ENCODE data around the gene PRR30. TPM values are rescaled to one million over a fixed set of nuclear protein-coding genes. Genes with fewer than 3 reads are reported as not detected.
"Not testable (repeated sequence)": the region's sequence is repeated elsewhere in the genome, so short reads cannot be mapped to it uniquely, and the experiment has no call there.

PRR30 gene
- total RNA-seq, 2 donors from 2014 or later = not detected

DNA sequence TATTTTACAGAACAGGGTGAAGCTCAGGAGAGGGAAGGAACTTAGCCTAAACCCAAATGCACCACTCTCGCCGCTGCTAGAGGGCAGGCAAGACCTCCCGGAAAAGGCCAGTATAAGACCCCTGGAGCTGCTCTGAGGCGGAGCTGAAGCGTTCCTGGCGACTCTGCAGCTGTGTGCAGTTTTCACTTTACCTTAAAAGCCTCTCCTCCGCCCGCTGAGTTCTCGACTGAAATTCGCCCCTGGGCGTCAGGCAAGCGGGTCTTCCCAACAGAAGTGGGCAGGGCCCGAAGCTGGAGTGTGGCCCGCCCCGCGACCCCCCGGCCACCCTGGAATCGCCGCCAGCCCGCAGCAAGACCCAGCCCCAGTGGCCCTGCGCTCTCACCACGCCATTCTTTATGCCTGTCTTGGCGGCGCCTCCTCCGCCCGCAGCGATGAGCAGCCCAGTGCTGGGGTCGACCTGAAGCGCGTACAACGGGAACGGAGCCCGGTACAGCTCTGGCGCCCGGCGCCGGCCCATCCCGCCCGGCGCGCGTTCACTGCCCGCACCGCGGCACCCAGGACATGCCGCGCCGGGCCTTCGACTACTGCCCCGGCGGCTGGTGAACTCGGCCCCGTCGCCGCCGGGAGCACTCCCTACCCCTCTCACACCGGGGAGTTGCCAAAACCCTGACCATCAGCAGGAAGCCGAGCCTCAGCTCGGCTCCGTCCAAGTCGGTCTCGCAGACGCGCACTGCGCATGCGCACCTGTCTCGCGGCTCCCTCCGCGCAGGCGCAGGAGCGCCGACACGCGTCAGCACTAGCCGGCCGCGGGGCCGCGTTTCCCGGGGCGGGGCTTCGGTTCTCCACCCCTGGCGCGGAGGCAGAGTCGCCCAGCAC lies 5.1 kb downstream of the PRR30 start, which contains the start of gene PREB:
Gene PREB (minus strand): TSS at position 732 of the 876 bp plus-strand sequence. CDS start 215 bp downstream, at position 517.
- intact Hi-C loops (cut with DNase I, micrococcal nuclease) = no loop called here
- peak; percentile 96 to 99 for DNase-seq
- ATAC-seq = peak; percentile 97

DNA sequence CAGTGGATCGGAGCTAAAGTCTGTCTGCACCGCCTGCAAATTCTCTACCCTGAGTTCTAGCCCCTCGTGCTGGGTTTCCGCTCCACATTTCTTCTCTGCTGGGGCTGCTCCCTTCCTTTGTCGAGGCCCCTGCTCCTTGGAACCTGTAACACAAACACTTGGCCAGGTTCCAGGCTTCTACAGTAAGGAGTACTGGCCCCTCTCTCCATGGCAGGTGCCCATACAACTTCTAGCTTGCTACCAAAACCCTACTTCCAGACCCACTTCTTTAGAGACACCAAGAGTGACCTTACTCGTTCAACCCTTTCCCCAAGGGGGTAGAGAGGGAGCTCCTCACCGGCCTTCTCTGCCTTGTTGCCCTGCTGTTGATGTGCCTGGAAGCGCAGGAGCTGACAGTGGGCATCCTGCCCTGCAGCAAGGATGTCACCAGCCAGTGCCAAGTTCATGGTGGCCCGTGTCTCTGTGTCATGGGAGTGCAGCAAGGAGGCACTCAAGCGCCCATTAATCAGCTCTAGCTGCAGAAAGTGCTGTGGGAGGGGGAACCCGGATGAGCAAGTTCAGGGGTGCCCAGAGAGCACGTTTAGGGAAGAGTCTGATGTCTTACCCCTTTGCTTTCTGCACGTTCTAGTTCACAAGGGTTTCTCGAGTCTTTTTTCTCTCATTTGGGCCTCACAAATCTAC lies 5.9 kb downstream of the PRR30 start:
- no peak for ATAC-seq
- intact Hi-C loops (cut with DNase I, micrococcal nuclease) = no loop called here
- DNase-seq = peak in 1 of 2 donors; percentile 15

DNA sequence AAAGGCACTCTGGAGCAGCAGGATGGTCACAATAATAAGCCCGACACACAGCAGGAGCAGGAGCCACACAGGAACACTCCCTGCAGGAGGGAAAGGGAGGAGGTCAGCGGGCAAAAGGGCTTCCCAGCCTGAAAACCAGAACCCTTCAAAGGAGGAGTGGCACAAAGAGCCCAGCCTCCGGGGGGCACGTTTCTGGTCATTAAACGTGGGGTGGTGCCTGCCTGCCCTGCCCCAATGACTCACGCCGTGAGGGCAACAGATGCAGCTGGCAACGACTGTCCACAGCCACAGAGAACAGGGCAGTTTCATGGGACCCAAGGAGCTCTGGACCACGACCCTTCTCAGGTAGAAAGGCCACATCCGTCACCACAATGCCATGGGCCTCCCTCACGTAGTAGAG lies 7.8 kb downstream of the PRR30 start:
- DNase-seq = no peak
- intact Hi-C loops (cut with DNase I, micrococcal nuclease) = no loop called here
- no peak for ATAC-seq

DNA sequence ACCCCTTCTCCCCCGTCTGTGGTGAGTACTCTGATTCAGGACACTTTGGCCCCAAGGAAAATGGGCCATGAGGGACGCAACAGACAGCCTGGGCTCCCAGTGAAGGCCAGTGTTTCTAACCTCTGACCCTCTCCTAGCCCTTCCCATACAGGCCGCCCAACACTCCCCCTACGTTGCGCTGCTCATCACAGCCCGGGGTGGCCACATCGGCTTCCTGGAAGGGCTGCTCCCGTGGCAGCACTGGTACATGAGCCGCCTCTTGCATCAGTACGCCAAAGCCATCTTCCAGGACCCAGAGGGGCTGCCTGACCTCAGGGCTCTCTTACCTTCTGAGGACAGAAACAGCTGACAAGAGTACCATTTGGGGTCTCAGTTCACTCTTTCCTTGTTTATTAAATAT lies 8.8 kb downstream of the PRR30 start:
- ATAC-seq = no peak
- no peak for DNase-seq
- intact Hi-C loops (cut with DNase I, micrococcal nuclease) = no loop called here

DNA sequence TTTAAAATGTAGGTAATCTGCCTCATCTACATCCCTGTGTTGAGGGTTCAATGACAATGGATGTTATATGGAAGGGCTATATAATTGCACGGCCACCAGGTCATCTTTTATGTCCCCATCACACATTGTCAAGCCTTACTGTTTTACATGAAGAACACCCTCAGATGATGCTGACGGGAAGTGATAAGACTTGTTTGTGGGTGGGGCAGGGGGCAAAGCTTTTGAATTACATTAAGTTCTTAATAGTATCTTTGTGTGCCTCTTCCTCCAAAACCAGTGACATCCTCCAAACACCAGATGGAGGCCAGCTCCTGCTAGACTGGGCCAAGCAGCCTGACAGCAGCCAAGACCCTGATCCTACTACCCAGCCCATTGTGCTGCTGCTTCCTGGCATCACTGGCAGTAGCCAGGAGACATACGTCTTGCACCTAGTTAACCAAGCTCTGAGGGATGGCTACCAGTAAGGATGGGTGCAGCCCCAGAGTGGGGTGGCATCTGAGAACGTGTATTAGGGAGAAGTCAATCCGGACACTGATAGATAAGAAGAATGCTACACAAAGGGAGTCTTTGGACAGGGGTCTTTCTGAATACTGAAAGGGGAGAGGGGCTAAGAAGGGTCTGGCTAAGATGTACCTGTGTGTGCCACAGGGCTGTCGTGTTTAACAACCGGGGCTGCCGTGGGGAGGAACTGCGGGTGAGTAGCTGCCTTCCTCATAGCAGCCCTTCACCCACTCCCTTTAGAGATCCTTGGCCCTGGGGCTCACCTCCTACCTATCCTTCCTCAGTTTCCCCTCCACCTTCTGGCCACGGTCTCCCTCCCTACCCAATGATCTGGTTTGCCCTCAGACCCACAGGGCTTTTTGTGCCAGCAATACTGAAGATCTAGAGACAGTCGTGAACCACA lies 10.3 kb downstream of the PRR30 start:
- DNase-seq (no peak), ATAC-seq (no peak)
- intact Hi-C loops (cut with DNase I, micrococcal nuclease) = no loop called here

DNA sequence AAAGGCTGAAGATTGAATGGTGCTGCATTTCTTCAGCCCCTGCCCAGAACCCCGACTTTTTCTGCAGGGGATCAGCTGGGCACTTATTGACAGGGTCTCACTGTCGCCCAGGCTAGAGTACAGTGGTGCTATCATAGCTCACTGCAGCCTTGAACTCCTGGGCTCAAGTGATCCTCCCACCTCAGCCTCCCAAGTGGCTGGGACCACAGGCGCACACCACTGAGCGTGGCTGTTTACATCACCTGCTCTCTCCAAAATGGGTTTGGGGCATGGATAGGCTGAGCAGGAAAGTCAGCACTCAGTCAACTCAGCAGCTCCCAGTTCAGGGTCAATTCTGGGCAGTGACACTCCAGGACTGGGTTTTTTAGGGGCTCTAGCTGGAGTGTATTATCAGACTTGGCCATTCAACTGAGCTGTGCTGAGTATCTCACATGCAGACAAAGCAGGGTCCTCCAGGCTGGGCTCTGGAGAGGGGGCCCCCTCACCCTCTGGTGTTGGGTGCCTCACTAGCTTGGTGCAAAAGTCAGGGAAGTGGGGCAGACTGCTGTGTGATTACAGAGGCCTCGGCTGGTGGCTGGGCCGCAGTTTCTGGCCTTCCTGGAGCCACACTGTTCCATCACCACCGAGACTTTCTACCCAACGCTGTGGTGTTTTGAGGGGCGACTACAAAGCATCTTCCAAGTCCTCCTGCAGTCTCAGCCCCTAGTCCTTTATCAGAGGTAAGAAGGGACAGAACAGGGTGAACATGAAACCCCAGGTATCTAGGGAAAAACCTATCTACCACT lies 11.1 kb downstream of the PRR30 start:
- intact Hi-C loops (cut with DNase I, micrococcal nuclease) = no loop called here

DNA sequence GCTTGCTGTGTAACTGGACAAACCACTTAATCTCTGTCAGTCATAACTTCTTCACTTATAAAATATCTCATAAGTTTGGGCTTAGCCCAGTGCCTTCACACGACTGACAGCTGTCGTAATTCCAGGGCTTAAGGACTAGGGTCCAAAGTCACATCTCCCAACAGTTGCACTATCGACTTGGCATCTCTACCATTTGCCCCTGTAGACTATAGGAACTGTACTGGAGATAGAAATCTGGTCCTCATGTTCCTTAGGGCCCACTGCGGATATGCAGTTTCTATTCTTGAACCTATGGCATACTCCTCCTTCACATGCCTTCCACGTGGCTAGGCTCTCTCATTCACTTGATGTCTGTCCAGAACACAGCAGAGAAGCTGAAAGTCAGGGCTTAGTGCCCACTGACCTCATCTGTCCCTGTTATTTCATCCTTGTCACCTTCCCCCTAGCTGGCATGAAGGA lies 12.9 kb downstream of the PRR30 start:
- intact Hi-C loops (cut with DNase I, micrococcal nuclease) = no loop called here
- DNase-seq (no peak), ATAC-seq (peak; percentile 27)

More for the DNA sequence above, 11.1 kb downstream of the PRR30 start:
- DNase-seq = no peak
- no peak for ATAC-seq

DNA sequence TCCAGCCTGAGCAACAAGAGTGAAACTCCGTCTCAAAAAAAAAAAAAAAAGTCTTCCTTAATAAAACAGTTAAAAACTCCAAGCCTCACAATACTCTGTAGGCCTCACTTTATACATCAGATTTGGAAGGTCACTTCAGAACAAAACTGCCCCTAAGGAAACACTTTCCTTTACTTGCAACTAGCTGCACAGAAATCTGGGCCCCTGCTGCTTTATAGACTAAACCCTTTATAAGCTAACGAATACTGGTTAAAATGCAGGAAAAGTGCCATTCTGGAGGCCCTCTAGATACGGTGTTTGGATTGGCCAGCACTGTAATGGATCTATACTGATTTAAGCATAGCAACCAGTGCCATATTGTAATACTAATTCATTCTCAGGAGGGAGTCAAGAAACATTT lies 14.1 kb downstream of the PRR30 start:
- no peak for ATAC-seq
- no peak for DNase-seq
- intact Hi-C loops (cut with DNase I, micrococcal nuclease) = no loop called here

DNA sequence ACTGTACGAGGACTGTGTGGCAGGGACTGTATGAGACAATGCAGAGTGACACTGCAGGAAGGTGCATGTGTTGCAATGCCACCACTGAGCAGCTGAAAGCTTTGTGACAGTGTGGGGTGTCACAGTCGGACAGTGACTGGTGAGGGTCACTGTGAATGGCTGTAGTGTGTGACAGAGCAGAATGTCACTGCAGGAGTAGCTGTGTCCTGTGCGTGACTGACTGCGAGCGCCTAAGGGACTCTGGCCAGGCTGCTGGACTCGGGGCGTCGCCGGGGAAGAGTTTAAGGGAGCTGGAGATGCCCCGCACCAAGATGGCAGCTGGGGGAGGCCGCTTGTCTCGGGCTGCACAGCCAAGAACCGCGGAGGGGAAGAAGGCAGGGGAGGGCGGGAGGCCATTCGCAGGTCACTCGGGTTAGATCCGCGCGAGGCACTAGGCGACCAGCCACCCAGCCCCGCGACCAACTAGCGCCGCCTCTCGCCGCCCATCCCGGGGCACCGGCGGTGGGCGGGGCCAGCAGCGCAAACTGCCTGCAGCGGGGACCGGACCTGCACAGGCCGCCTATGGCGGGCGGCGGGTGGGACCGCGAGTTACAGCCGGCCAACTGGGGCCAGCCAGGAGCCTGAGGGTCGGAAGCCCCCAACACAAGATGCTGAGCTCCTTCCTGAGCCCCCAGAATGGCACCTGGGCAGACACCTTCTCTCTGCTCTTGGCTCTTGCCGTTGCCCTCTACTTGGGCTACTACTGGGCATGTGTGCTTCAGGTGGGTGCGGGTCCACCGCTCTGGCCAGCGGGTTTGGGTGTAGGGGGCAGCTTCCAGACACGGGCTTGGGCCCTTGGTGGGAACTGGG lies 15.7 kb downstream of the PRR30 start, which contains the start of gene ABHD1:
Gene ABHD1 (plus strand): TSS at position 514 of the 849 bp plus-strand sequence. CDS start 134 bp downstream, at position 648.
- ATAC-seq = peak; percentile 78
- DNase-seq = peak; percentile 50 to 78
- intact Hi-C loops (cut with DNase I, micrococcal nuclease) = no loop called here

DNA sequence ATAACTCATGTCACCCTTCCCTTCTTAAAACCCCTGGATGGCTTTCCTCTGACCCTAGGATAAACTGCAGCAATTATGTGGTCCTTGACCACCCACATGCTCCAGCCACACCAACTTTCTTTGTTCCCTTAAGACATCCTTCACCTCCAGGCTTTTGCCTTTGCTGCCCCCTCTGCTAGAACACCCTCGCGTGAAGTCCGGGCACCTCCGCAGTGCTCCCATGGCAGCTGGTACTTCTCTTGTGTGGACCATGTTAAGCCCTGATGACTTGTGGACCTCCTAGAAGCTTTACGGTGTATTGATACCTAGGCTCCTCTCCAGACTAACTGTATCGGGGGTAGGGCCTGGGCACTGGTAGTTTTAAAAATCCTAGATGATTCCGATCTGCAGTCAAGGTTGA lies 16.4 kb downstream of the PRR30 start:
- ATAC-seq = no peak
- intact Hi-C loops (cut with DNase I, micrococcal nuclease) = no loop called here
- no peak for DNase-seq

DNA sequence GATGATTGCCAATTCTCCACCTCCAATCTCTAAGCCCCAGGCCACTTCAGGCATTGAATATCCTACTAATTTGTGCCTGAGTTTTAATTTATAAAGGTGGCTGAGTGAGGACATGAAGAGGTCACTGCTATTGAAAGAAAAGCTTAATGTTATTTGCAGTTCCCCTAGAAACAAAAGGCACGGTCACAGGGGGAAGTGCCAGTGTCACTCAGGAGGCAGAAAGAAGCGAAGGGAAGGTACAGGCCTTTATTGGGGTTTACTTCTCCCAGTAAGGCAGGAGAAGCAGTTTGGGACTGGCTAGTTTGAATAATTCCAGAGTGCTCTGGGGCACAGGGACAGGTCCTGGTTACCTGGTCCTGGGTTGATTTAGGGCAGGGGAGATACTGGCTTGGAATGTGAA lies 17.3 kb downstream of the PRR30 start:
- no peak for DNase-seq
- ATAC-seq = no peak
- intact Hi-C loops (cut with DNase I, micrococcal nuclease) = no loop called here

DNA sequence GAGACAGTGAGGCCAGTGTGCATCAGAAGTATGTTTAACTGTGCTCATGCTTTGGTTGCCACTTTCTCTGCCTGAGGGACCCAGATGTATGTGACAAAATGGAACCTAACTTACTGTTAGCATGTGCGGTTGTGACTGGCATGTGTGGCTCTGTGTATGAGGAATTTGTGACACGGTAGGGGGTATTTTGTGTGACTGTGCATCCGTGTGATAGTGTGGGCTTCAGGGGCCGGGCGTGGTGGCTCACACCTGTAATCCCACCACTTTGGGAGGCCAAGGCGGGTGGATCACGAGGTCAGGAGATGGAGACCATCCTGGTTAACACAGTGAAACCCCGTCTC lies 19.9 kb downstream of the PRR30 start:
- DNase-seq; ATAC-seq; intact Hi-C loops (cut with DNase I, micrococcal nuclease): not testable (repeated sequence)

DNA sequence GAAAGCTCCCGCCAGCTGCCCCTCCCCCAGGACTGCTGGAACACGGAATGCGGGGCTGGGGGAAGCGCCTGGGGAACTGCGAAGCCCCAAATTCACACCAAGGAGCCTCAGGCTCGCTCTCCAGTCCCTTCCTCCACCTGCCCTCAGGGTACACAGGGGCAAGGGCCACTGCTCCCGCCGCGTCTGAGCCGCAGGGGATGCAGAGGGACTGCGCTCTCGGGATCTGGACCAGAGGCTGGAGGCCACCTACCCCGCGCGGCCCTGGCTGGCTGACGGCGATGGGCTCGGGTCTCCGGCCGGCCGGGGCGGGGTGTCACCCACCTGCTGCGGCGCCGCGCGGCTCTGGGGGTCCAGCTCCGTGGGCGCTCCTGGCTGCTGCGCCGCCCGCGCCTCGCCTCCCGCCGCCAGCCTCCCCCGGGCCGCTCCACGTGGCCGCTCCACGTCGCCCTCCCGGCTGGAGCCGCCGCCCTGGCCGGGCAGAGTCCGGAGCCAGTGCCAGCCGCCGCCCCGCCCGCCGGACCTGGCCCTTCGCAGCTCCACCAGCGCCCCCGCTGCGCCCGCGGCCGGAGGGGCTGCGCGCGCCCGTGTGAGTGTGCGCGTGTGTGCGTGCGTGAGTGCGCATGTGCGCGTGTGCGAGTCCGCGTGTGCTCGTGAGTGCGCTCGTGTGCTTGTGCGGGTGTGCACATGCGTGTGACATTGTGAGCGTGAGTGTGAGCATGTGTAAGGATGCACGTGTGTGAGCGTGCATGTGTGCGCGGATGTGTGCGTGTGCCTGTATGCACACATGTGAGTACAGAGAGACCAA lies 20.5 kb downstream of the PRR30 start, which contains the start of gene CGREF1:
Gene CGREF1 (minus strand): TSS at position 604 of the 805 bp plus-strand sequence. CDS start 14,762 bp downstream, outside the sequence.
- DNase-seq (peak in 1 of 2 donors; percentile 38), ATAC-seq (peak; percentile 87)
- intact Hi-C loops (cut with DNase I, micrococcal nuclease) = no loop called here

DNA sequence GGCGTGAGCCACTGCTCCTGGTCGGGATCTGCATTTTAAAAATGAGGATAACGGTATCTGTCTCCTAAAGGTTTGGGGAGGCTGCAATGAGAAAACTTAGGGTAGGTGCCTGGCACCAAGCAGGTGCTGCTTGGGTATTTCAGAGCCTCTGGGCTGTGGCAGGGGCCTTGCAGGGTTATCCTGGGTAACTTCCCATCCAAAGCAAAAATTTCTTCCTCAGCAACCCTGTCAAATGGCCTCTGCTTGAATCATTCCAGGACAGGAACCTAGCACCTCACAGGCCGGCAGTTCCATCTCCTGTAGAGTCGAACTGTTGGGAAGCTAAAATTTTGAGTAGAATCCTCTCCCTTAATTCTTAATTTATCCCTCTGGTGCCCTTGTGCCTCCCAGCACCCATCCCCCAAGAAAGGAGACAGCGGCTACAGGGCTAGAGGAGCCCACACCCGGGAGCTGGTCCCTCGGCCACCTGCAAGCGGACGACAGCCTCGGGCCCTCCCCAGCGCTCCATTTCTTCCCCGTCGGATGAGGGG lies 21.1 kb downstream of the PRR30 start:
- intact Hi-C loops (cut with DNase I, micrococcal nuclease) = no loop called here
- ATAC-seq (no peak), DNase-seq (no peak)

DNA sequence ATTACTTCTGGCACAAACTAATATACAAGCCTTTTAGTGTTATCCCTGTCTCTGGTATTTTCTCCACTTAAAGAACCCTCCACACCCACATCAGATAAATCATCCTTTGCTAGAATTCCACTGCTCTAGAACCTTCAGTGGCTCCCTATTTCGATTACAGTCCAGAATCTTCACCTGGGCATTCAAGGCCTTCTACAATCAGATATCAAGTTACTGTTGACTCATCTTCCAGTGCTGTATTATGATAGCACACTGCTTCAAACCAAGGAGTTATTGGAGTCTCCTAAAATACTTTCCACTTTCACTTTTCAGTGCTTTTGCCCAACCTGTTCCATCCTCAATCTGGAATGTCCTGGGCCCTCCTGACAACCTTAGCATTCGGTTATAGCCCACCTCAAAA lies 23.7 kb downstream of the PRR30 start:
- no peak for DNase-seq
- no peak for ATAC-seq
- intact Hi-C loops (cut with DNase I, micrococcal nuclease) = no loop called here

DNA sequence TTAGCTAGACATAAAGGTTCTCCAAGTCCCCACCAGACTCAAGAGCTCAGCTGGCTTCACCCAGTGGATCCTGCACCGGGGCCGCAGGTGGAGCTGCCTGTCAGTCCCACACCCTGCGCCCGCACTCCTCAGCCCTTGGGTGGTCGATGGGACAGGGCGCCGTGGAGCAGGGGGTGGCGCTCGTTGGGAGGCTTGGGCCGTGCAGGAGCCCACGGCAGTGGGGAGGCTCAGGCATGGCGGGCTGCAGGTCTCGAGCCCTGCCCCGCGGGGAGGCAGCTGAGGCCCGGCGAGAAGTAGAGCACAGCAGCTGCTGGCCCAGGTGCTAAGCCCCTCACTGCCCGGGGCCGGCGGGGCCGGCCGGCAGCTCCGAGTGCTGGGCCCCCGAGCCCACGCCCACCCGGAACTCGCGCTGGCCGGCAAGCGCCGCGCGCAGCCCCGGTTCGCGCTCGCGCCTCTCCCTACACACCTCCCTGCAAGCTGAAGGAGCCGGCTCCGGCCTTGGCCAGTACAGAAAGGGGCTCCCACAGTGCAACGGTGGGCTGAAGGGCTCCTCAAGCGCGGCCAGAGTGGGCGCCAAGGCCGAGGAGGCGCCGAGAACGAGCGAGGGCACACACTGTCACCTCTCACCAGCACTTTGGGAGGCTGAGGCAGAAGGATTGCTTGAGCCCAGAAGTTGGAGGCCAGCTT lies 27.7 kb downstream of the PRR30 start:
- not testable (repeated sequence) for ATAC-seq

More for the DNA sequence above, 27.7 kb downstream of the PRR30 start:
- intact Hi-C loops (cut with DNase I, micrococcal nuclease); DNase-seq: not testable (repeated sequence)

Data from left colon (tissue), 2 donors.